Measurements from ENCODE around the gene TAF4. TPM values are rescaled to one million over a fixed set of nuclear protein-coding genes. Genes with fewer than 3 reads are reported as not detected.
A peak's percentile ranks its signal among the peaks of the same experiment; 100 is the strongest.

TAF4 gene
- total and polyA plus RNA-seq, 2 of the 13 experiments (the other 11 are each of a cell fraction or from before 2014, with no cell fraction given) = 5.9 to 12.0 TPM

DNA sequence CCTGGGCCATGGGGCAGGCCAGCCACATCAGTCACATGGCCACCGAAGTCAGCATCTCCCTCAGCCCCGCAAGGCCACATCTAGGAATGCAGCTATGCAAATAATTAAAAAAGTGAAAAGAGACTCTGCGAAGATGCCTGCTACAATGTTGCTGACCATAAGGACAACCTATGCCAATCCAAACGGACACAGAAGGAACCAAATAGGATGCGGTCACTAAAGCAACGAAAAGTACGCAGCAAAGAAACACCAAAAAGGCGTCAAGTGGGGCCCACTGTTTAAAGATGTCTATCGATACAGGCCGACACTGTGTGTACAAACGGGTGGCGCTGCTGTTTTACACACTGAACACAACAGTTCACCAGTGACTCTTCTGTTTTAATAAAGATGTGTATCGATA lies 56.4 kb downstream of the TAF4 start:
- Histone ChIP-seq H3K4me2 (ENCODE audit: low read depth, low read length) (no peak overlapping the region), H3K9ac (ENCODE audit: insufficient read depth, low read depth, low read length) (no peak overlapping the region), H3K9me3 (ENCODE audit: low read length) (no peaks in the 10 kb centered on the region), H3K36me3 (replicated peaks in 1 of 2; ENCODE audit: control insufficient read depth in 1 of 2, insufficient read depth in 2 of 2, low read length in 2 of 2) (peaks cover 73 to 97% of the 10 kb centered on the region in 2 experiments), H4K20me1 (ENCODE audit: insufficient read depth, low read length) (peaks cover 8% of the 10 kb centered on the region), H3K4me3 (replicated peaks in 1 of 3; ENCODE audit: insufficient read depth in 1 of 3, low read depth in 2 of 3, low read length in 3 of 3) (no peak overlapping the region), H3K79me2 (ENCODE audit: insufficient read depth, low read length) (no peaks in the 10 kb centered on the region), H3K27me3 (ENCODE audit: control insufficient read depth in 1 of 2, insufficient read depth in 2 of 2, low read length in 2 of 2) (no peaks in the 10 kb centered on the region), H3K27ac (ENCODE audit: extremely low read length, insufficient read depth, low read length) (no peak overlapping the region), H3K4me1 (ENCODE audit: insufficient read depth, low read length) (no peaks in the 10 kb centered on the region), H2AFZ (ENCODE audit: low read length) (no peak overlapping the region)
- DNase-seq (ENCODE audit: low spot score) (no peak), ATAC-seq (no peak), FAIRE-seq (no peak)
- ChIA-PET POLR2A (no interaction called here), CTCF (ENCODE audit: low intra/inter-chr PET ratio, low total read pairs) (interaction anchor here (1.3 to 3.7 kb wide), 2 partner anchors 126 to 148 kb away, joined by 4 to 46 read pairs; no protein-coding TSS in a partner anchor)
- 97% methylated on average over 13 of the region's 13 CpGs for WGBS (ENCODE audit: low lambda C conversion rate)
- in situ Hi-C loops (cut with HindIII; ENCODE audit: extremely low pct_ligation_motif_present, low pct_unique_long_range_greater_than_20kb) (no loop called here), intact Hi-C loops (cut with micrococcal nuclease; ENCODE audit: unreplicated experiment) (no loop called here)
- TF ChIP-seq ZNF414 (CRISPR knock-in tag; IDR thresholded peaks at IDR 0.05) (no peak), PRPF4 (IDR thresholded peaks at IDR 0.05; ENCODE audit: low read depth, low read length, poor library complexity, severe bottlenecking) (peak; percentile 73)
- no TSS peak for BruUV-seq (replicated peaks)

DNA sequence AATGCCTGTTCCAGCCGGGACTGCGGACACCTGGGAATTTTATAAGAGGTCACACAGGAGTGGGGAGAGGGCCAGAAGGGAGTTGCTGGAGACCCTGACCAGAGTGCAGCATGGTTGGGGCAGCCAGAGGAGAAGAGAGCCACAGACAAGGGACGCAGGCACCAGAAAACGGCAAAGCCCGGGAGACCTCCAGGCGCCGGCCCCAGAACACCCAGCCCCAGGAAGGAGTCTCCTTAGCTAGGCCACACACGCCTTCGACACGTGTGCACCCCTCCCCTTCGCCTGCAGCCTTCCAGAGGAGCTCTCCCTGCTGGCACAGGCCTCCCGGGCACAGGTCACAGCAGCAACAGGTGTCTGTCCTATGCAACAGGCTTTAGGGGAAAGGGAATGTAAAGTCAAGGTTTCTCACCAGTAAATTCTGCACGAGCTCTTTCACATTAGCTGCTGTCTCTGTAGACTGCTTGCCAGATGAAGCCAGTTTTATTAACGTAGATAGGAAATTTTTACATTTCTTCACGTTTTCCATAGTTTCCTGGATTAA lies 57.0 kb downstream of the TAF4 start:
- CTCF ChIA-PET (ENCODE audit: low intra/inter-chr PET ratio, low total read pairs) = interaction anchor here (1.3 kb wide), 1 partner anchor 127 kb away, joined by 4 read pairs; no protein-coding TSS in a partner anchor

More for the DNA sequence above, 57.0 kb downstream of the TAF4 start:
- FAIRE-seq = no peak
- no peak for ATAC-seq
- POLR2A ChIA-PET = no interaction called here
- TF ChIP-seq AGO2 (optimal IDR thresholded peaks at IDR 0.05; ENCODE audit: low read depth, low read length) = peak; percentile 19
- TF ChIP-seq GTF2F1 (IDR thresholded peaks at IDR 0.05; ENCODE audit: low read length) = no peak
- no peaks in the 10 kb centered on the region for H3K9me3 ChIP-seq (ENCODE audit: low read length)
- in situ Hi-C loops (cut with HindIII; ENCODE audit: extremely low pct_ligation_motif_present, low pct_unique_long_range_greater_than_20kb) (no loop called here), intact Hi-C loops (cut with micrococcal nuclease; ENCODE audit: unreplicated experiment) (no loop called here)
- H3K27ac ChIP-seq (ENCODE audit: extremely low read length, insufficient read depth, low read length) = no peak overlapping the region
- no peaks in the 10 kb centered on the region for H3K79me2 ChIP-seq (ENCODE audit: insufficient read depth, low read length)
- BruUV-seq (replicated peaks) = no TSS peak
- no peak for DNase-seq (ENCODE audit: low spot score)
- H3K4me2 ChIP-seq (ENCODE audit: low read depth, low read length) = no peak overlapping the region
- H3K4me1 ChIP-seq (ENCODE audit: insufficient read depth, low read length) = peaks cover 3% of the 10 kb centered on the region
- peaks cover 72 to 97% of the 10 kb centered on the region in 2 experiments for H3K36me3 ChIP-seq (replicated peaks in 1 of 2; ENCODE audit: control insufficient read depth in 1 of 2, insufficient read depth in 2 of 2, low read length in 2 of 2)
- H2AFZ ChIP-seq (ENCODE audit: low read length) = no peak overlapping the region
- 98% methylated on average over 15 of the region's 15 CpGs for WGBS (ENCODE audit: low lambda C conversion rate)
- no peak overlapping the region for H3K4me3 ChIP-seq (replicated peaks in 1 of 3; ENCODE audit: insufficient read depth in 1 of 3, low read depth in 2 of 3, low read length in 3 of 3)
- no peak overlapping the region for H3K9ac ChIP-seq (ENCODE audit: insufficient read depth, low read depth, low read length)
- no peaks in the 10 kb centered on the region for H3K27me3 ChIP-seq (ENCODE audit: control insufficient read depth in 1 of 2, insufficient read depth in 2 of 2, low read length in 2 of 2)
- peaks cover 8% of the 10 kb centered on the region for H4K20me1 ChIP-seq (ENCODE audit: insufficient read depth, low read length)

Data from HepG2 (cell line).